Uterus (tissue), 2 donors: ENCODE results near the gene ZNF292.

Source experiments
- CTCF ChIP-seq, 4 experiments: fragments of 200-600 bp in 2 of 4; fragments of 450-650 bp in 2 of 4; sonication (generic) in 2 of 4; IDR thresholded peaks; one replicate each; pipeline ENCODE4 v1.5.1; 2016 to 2019; ENCODE audit warnings: antibody characterized with exemption in 4 of 4, mild to moderate bottlenecking in 2 of 4, moderate library complexity in 1 of 4
- POLR2A ChIP-seq, 2 donors: fragments of 450-650 bp; IDR thresholded peaks; one replicate each; pipeline ENCODE4 v1.6.1; 2016; ENCODE audit warnings: antibody characterized with exemption in 2 of 2, mild to moderate bottlenecking in 1 of 2, moderate library complexity in 1 of 2

- no peak for TF ChIP-seq CTCF (IDR thresholded peaks at IDR 0.05)
- no peak for TF ChIP-seq POLR2A (IDR thresholded peaks at IDR 0.05)
Measured at GRCh38 chr6:87282743-87283142, 127.4 kb downstream of the ZNF292 start.
